IMR-90 (cell line): ENCODE measurements around the gene CTDP1. TPM values are rescaled to one million over a fixed set of nuclear protein-coding genes. Genes with fewer than 3 reads are reported as not detected.

Experiments used
- ATAC-seq: fragments of 200-7000 bp; cut with Tn5 transposase; 2 replicates; pipeline ENCODE4 v1.9.1; 2020; ENCODE audit warnings: low read depth, mild to moderate bottlenecking, moderate library complexity
- BruUV-seq: library from RNA; stranded (reverse); fragments of 400-500 nt; replicated peaks from 2 replicates; lab custom pipeline; 2021; lab: Mats Ljungman, UMichigan
- CTCF ChIA-PET: fragments of 300-600 bp; formaldehyde crosslinking; extraction: SDS; loops from one replicate; lab custom pipeline; 2021; ENCODE audit warnings: antibody characterized with exemption; lab: Yijun Ruan, JAX
- POLR2A ChIA-PET: fragments of 300-600 bp; sonication (Branson Sonifier 250); formaldehyde crosslinking; loops from one replicate; lab custom pipeline; 2022; ENCODE audit warnings: antibody characterized with exemption; ENCODE audit not compliant: unreplicated experiment; lab: Charles Lee
- DNase-seq: peaks from one replicate; pipeline ENCODE4 v3.0.0; 2013
- H2AFZ ChIP-seq: replicated peaks from 2 replicates; pipeline ENCODE3; 2013; ENCODE audit warnings: low read length, mild to moderate bottlenecking; ENCODE audit not compliant: poor library complexity
- H2AK5ac ChIP-seq: 2 replicates; pipeline ENCODE4 v1.6.1; 2013; ENCODE audit warnings: low read depth, low read length, inconsistent platforms
- H2AK9ac ChIP-seq: replicated peaks from 2 replicates; pipeline ENCODE3; 2013; ENCODE audit warnings: mild to moderate bottlenecking, low read depth, low read length, moderate library complexity; ENCODE audit not compliant: poor library complexity
- H2BK120ac ChIP-seq: 2 replicates; pipeline ENCODE4 v1.6.1; 2013; ENCODE audit warnings: low read depth, low read length, inconsistent platforms
- H2BK15ac ChIP-seq: 3 replicates; pipeline ENCODE4 v1.6.1; 2013; ENCODE audit warnings: low read depth, low read length, inconsistent platforms
- H2BK20ac ChIP-seq: 2 replicates; pipeline ENCODE4 v1.6.1; 2013; ENCODE audit warnings: low read depth, mild to moderate bottlenecking, inconsistent platforms, low read length, moderate library complexity
- H2BK5ac ChIP-seq: 2 replicates; pipeline ENCODE4 v1.6.1; 2013; ENCODE audit warnings: mild to moderate bottlenecking, low read depth, low read length, inconsistent platforms; ENCODE audit not compliant: poor library complexity, severe bottlenecking
- H3K14ac ChIP-seq: replicated peaks from 2 replicates; pipeline ENCODE4 v1.6.1; 2013; ENCODE audit warnings: low read depth, low read length, inconsistent platforms
- H3K18ac ChIP-seq: 2 replicates; pipeline ENCODE4 v1.6.1; 2013; ENCODE audit warnings: low read depth, low read length, control low read depth
- H3K23ac ChIP-seq: 2 replicates; pipeline ENCODE4 v1.6.1; 2013; ENCODE audit warnings: low read depth, low read length, inconsistent platforms
- H3K27ac ChIP-seq: 2 replicates; pipeline ENCODE4 v1.5.1; 2013; ENCODE audit warnings: mild to moderate bottlenecking, control low read depth, low read length; ENCODE audit not compliant: insufficient read depth
- H3K27me3 ChIP-seq: 2 replicates; pipeline ENCODE4 v1.6.1; 2013; ENCODE audit warnings: low read length; ENCODE audit not compliant: control insufficient read depth, insufficient read depth
- H3K36me3 ChIP-seq: 2 replicates; pipeline ENCODE4 v1.6.1; 2013; ENCODE audit warnings: low read length, mixed read lengths; ENCODE audit not compliant: control insufficient read depth, insufficient read depth
- H3K4ac ChIP-seq: 2 replicates; pipeline ENCODE4 v1.6.1; 2013; ENCODE audit warnings: low read depth, low read length, inconsistent platforms
- H3K4me1 ChIP-seq: 2 replicates; pipeline ENCODE4 v1.6.1; 2013; ENCODE audit warnings: low read length, mixed read lengths; ENCODE audit not compliant: control insufficient read depth, insufficient read depth
- H3K4me2 ChIP-seq: 2 replicates; pipeline ENCODE4 v1.6.1; 2013; ENCODE audit warnings: low read depth, mild to moderate bottlenecking, control low read depth, low read length, moderate library complexity
- H3K4me3 ChIP-seq: 2 replicates; pipeline ENCODE4 v1.5.1; 2013; ENCODE audit warnings: low read depth, mild to moderate bottlenecking, control low read depth, low read length, moderate library complexity; ENCODE audit not compliant: insufficient read depth
- H3K56ac ChIP-seq: 2 replicates; pipeline ENCODE4 v1.6.1; 2013; ENCODE audit warnings: low read length, inconsistent platforms; ENCODE audit not compliant: insufficient read depth; ENCODE audit errors: extremely low read depth
- H3K79me1 ChIP-seq, 2 experiments: 2 replicates each; pipeline ENCODE4 v1.6.1; 2013; ENCODE audit warnings: low read length in 2 of 2, inconsistent platforms in 1 of 2, low read depth in 1 of 2
- H3K9ac ChIP-seq: 2 replicates; pipeline ENCODE4 v1.6.1; 2013; ENCODE audit warnings: low read depth, low read length, control low read depth
- H3K9me1 ChIP-seq: 2 replicates; pipeline ENCODE4 v1.6.1; 2013; ENCODE audit warnings: low read length, inconsistent platforms; ENCODE audit not compliant: insufficient read depth
- H3K9me3 ChIP-seq: 2 replicates; pipeline ENCODE4 v1.6.1; 2013; ENCODE audit warnings: low read length; ENCODE audit not compliant: control insufficient read depth, insufficient read depth
- H4K20me1 ChIP-seq: 2 replicates; pipeline ENCODE4 v1.6.1; 2013; ENCODE audit warnings: low read length, inconsistent platforms; ENCODE audit not compliant: insufficient read depth
- H4K5ac ChIP-seq: 2 replicates; pipeline ENCODE4 v1.6.1; 2013; ENCODE audit warnings: mild to moderate bottlenecking, low read depth, low read length, control low read depth
- H4K8ac ChIP-seq, 2 experiments: 2 replicates each; pipeline ENCODE4 v1.6.1; 2013; ENCODE audit warnings: low read depth in 2 of 2, low read length in 2 of 2, control low read depth in 1 of 2, inconsistent platforms in 1 of 2
- H4K91ac ChIP-seq: 2 replicates; pipeline ENCODE4 v1.6.1; 2013; ENCODE audit warnings: low read depth, low read length, inconsistent platforms; ENCODE audit not compliant: insufficient read depth
- BHLHE40 ChIP-seq: fragments of 150-350 bp; IDR thresholded peaks from 2 replicates; pipeline ENCODE4 v1.6.1; 2016; ENCODE audit warnings: mild to moderate bottlenecking, low read depth, low read length
- CEBPB ChIP-seq: IDR thresholded peaks from 2 replicates; pipeline ENCODE4 v1.6.1; 2012; ENCODE audit warnings: low read depth, low read length, improper control_type of control experiment
- CHD1 ChIP-seq: IDR thresholded peaks from 2 replicates; pipeline ENCODE4 v1.6.1; 2012; ENCODE audit warnings: low read depth, low read length, improper control_type of control experiment
- MAZ ChIP-seq: IDR thresholded peaks from 2 replicates; pipeline ENCODE4 v1.6.1; 2012; ENCODE audit warnings: low read depth, mild to moderate bottlenecking, low read length, improper control_type of control experiment, moderate library complexity, borderline replicate concordance
- POLR2A ChIP-seq: IDR thresholded peaks from 2 replicates; pipeline ENCODE4 v1.6.1; 2012; ENCODE audit warnings: mild to moderate bottlenecking, low read depth, low read length
- RAD21 ChIP-seq: IDR thresholded peaks from 2 replicates; pipeline ENCODE4 v1.6.1; 2012; ENCODE audit warnings: low read length, improper control_type of control experiment
- RCOR1 ChIP-seq: IDR thresholded peaks from 2 replicates; pipeline ENCODE4 v1.6.1; 2012; ENCODE audit warnings: mild to moderate bottlenecking, low read length, improper control_type of control experiment; ENCODE audit not compliant: insufficient replicate concordance
- WGBS, 2 experiments: methylation state at CpG; one replicate each; pipeline versions ENCODE4 v1.1.5 to v1.1.7; 2013; ENCODE audit warnings: missing lambda C conversion rate in 2 of 2; ENCODE audit not compliant: insufficient read length in 1 of 2; ENCODE audit errors: extremely low coverage in 2 of 2; 5-methylcytosine and 5-hydroxymethylcytosine counted together
- dilution Hi-C: fragments of 300-500 bp; cut with HindIII; formaldehyde crosslinking; loops from one replicate; pipeline ENCODE4 v1.14.3; 2018; ENCODE audit warnings: low sequenced_read_pairs; ENCODE audit not compliant: unreplicated experiment
- in situ Hi-C: fragments of 300-500 bp; cut with MboI; formaldehyde crosslinking; loops from 3 replicates; pipeline ENCODE4 v1.14.3; 2019; ENCODE audit warnings: low sequenced_read_pairs, inconsistent platforms, mixed read lengths
- intact Hi-C: fragments of 100-400 bp; cut with micrococcal nuclease; formaldehyde crosslinking; loops from 2 replicates; pipeline ENCODE4 v1.10.0; 2022
- polyA plus RNA-seq, 3 experiments: library from polyadenylated mRNA; depleted of rRNA; stranded (reverse); fragments of >200 nt; gene quantifications; 2 replicates each; pipeline ENCODE4 v1.2.3, GENCODE V29; 2012; ENCODE audit warnings: low replicate concordance in 1 of 3
- total RNA-seq: library from RNA; depleted of rRNA; stranded (reverse); fragments of >200 nt; gene quantifications from 2 replicates; pipeline ENCODE4 v1.2.3, GENCODE V29; 2012
- TF ChIP-seq, protein P1 (sequence below): fragments of 150-350 bp; IDR thresholded peaks from 2 replicates; pipeline ENCODE4 v1.6.1; 2016; ENCODE audit warnings: low read depth, mild to moderate bottlenecking, low read length, moderate library complexity, borderline replicate concordance

Gene CTDP1
- total and polyA plus RNA-seq, 2 of the 4 experiments (the other 2 are of a cell fraction) = 13.4 to 17.6 TPM

DNA sequence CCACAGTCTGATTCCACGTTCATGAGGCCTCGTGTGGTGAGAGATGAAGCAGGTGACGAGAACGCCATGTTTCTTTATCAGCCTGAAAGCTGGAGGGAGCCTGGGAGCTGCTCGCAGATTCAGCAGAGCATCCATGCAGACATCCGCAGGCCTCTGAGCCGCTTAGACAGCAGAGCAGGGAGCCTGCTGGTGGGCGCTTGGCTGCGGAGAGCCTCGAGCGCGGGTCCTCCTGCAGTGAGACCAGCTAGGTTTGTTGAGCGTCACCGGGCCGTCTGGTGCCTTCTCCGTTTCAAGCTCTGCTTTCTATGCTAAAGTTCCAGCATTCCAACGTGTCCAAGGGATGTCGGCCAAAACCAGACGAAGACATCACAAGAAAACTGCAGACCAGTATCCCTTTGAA lies 27.6 kb downstream of the CTDP1 start:
- intact Hi-C loops (no loop called here), in situ Hi-C loops (no loop called here), dilution Hi-C loops (no loop called here)
- H2BK20ac ChIP-seq = no peak overlapping the region
- no peak for ATAC-seq
- no peak overlapping the region for H3K27ac ChIP-seq
- 0 out of 2 replicates have a peak, but pooled peaks cover 8% of the 10 kb centered on the region for H3K9me1 ChIP-seq
- H3K79me1 ChIP-seq = peaks cover 11 to 43% of the 10 kb centered on the region in 2 experiments
- H3K9ac ChIP-seq = no peak overlapping the region
- no peak overlapping the region for H2AFZ ChIP-seq
- H3K4ac ChIP-seq = no peak overlapping the region
- H2BK15ac ChIP-seq = no peak overlapping the region
- H3K4me1 ChIP-seq = no peaks in the 10 kb centered on the region
- no peak overlapping the region for H3K56ac ChIP-seq
- POLR2A ChIA-PET = no interaction called here
- H2AK5ac ChIP-seq = no peak overlapping the region
- WGBS, 2 experiments = 94% methylated on average over 16 of the region's 19 CpGs; no CpG with 5 or more reads in 1 of the 2 experiments
- H2AK9ac ChIP-seq = no peak overlapping the region
- H3K36me3 ChIP-seq = peaks cover 55% of the 10 kb centered on the region
- CTCF ChIA-PET = no interaction called here
- no peak overlapping the region for H3K18ac ChIP-seq
- H3K27me3 ChIP-seq = no peaks in the 10 kb centered on the region
- H3K23ac ChIP-seq = no peak overlapping the region
- H4K20me1 ChIP-seq = peaks cover 12% of the 10 kb centered on the region
- no peak for DNase-seq
- H4K8ac ChIP-seq = no peak overlapping the region
- no peak for TF ChIP-seq BHLHE40
- no peak for TF ChIP-seq POLR2A
- TF ChIP-seq RCOR1 = no peak
- TF ChIP-seq RAD21 = no peak
- TF ChIP-seq, protein P1, sequence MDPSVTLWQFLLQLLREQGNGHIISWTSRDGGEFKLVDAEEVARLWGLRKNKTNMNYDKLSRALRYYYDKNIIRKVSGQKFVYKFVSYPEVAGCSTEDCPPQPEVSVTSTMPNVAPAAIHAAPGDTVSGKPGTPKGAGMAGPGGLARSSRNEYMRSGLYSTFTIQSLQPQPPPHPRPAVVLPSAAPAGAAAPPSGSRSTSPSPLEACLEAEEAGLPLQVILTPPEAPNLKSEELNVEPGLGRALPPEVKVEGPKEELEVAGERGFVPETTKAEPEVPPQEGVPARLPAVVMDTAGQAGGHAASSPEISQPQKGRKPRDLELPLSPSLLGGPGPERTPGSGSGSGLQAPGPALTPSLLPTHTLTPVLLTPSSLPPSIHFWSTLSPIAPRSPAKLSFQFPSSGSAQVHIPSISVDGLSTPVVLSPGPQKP = no peak
- no peak for TF ChIP-seq CEBPB
- no peak for TF ChIP-seq MAZ
- TF ChIP-seq CHD1 = no peak
- no peak overlapping the region for H3K4me3 ChIP-seq
- H4K5ac ChIP-seq = no peak overlapping the region
- no peak overlapping the region for H3K4me2 ChIP-seq
- no peak overlapping the region for H2BK120ac ChIP-seq
- no peaks in the 10 kb centered on the region for H3K9me3 ChIP-seq
- H4K91ac ChIP-seq = no peak overlapping the region
- BruUV-seq = no TSS peak
- no peak overlapping the region for H2BK5ac ChIP-seq
- H3K14ac ChIP-seq = no peak overlapping the region
